ENCODE measurements around the gene TCFL5. TPM values are rescaled to one million over a fixed set of nuclear protein-coding genes. Genes with fewer than 3 reads are reported as not detected.
"Not testable (repeated sequence)": the region's sequence is repeated elsewhere in the genome, so short reads cannot be mapped to it uniquely, and the experiment has no call there.

Gene TCFL5
- total and polyA plus RNA-seq, 3 donors from 2014 or later = 66.4 to 184 (median 85.3) TPM

DNA sequence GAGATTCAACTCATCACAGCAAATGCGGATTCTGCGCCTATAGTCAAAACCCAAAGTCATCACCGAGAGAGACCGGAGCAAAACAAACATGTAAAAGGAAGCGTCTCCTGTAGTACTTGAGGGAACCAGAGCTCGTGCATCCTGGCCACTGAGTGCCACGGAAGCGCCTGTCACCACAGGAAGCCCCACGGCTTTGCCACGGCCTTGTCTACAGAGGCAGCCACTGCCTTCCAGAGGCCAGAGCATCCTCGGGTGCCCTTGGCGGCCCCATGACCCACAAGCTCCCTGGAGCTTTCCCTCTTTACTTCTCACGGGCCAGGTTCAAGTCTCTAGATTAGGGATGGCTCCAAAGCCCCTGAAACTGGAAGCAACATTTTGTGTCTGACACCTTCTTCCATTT lies 7.5 kb downstream of the TCFL5 start:
- no peak overlapping the region for H3K27ac ChIP-seq
- H3K27me3 ChIP-seq = no peaks in the 10 kb centered on the region
- no peaks in the 10 kb centered on the region for H3K9me3 ChIP-seq
- no peaks in the 10 kb centered on the region for H3K36me3 ChIP-seq (ENCODE audit: low read depth, missing control alignments)
- H3K4me1 ChIP-seq = no peaks in the 10 kb centered on the region
- DNase-seq = no peak
- WGBS, 2 donors = 90 to 97% methylated on average over 13 of the region's 13 CpGs
- intact Hi-C loops (cut with DNase I; ENCODE audit: low total_unique reads) = no loop called here
- H3K4me3 ChIP-seq = no peak overlapping the region
- no peak for TF ChIP-seq POLR2A (IDR thresholded peaks at IDR 0.05)
- TF ChIP-seq, protein P1, sequence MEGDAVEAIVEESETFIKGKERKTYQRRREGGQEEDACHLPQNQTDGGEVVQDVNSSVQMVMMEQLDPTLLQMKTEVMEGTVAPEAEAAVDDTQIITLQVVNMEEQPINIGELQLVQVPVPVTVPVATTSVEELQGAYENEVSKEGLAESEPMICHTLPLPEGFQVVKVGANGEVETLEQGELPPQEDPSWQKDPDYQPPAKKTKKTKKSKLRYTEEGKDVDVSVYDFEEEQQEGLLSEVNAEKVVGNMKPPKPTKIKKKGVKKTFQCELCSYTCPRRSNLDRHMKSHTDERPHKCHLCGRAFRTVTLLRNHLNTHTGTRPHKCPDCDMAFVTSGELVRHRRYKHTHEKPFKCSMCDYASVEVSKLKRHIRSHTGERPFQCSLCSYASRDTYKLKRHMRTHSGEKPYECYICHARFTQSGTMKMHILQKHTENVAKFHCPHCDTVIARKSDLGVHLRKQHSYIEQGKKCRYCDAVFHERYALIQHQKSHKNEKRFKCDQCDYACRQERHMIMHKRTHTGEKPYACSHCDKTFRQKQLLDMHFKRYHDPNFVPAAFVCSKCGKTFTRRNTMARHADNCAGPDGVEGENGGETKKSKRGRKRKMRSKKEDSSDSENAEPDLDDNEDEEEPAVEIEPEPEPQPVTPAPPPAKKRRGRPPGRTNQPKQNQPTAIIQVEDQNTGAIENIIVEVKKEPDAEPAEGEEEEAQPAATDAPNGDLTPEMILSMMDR (IDR thresholded peaks at IDR 0.05) = no peak

DNA sequence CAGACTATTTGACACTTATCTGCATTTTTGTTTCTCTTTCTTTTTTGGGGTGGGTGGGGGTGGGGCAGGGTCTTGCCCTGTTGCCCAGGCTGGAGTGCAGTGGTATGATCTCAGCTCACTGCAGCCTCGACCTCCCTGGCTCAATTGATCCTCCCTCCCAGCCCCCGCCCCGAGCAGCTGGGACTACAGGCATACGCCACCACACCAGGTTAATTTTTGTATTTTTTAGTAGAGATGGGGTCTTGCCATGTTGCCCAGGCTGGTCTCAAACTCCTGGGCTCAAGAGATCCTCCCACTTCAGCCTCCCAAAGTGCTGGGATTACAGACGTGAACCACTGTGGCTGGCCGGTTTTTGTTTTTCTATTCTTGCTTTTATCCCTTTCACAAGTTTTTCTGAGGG lies 8.3 kb downstream of the TCFL5 start:
- H3K4me1 ChIP-seq; H3K27ac ChIP-seq; H3K36me3 ChIP-seq (ENCODE audit: low read depth, missing control alignments); H3K27me3 ChIP-seq; DNase-seq; H3K4me3 ChIP-seq; H3K9me3 ChIP-seq; intact Hi-C loops (cut with DNase I; ENCODE audit: low total_unique reads): not testable (repeated sequence)
- 88 to 92% methylated on average over 6 of the region's 6 CpGs for WGBS, 2 donors

DNA sequence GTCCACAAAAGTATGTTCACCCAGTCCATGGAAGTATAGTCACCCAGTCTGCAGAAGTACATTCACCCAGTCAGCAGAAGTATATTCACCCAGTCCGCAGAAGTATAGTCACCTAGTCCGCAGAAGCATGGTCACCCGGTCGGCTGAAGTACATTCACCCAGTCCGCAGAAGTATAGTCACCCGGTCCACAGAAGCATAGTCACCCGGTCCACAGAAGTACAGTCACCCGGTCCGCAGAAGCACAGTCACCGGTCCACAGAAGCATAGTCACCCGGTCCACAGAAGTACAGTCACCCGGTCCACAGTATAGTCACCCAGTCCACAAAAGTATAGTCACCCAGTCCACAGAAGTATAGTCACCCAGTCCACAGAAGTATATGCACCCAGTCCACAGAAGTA lies 8.8 kb downstream of the TCFL5 start:
- DNase-seq = no peak
- intact Hi-C loops (cut with DNase I; ENCODE audit: low total_unique reads) = no loop called here
- no peak overlapping the region for H3K27ac ChIP-seq
- WGBS, 2 donors = 90 to 91% methylated on average over 12 of the region's 12 CpGs
- no peak for TF ChIP-seq POLR2A (IDR thresholded peaks at IDR 0.05)
- TF ChIP-seq, protein P1 (IDR thresholded peaks at IDR 0.05) = no peak
- no peaks in the 10 kb centered on the region for H3K36me3 ChIP-seq (ENCODE audit: low read depth, missing control alignments)
- no peaks in the 10 kb centered on the region for H3K27me3 ChIP-seq
- H3K9me3 ChIP-seq = no peaks in the 10 kb centered on the region
- H3K4me1 ChIP-seq = peaks cover under 1% of the 10 kb centered on the region
- no peak overlapping the region for H3K4me3 ChIP-seq

DNA sequence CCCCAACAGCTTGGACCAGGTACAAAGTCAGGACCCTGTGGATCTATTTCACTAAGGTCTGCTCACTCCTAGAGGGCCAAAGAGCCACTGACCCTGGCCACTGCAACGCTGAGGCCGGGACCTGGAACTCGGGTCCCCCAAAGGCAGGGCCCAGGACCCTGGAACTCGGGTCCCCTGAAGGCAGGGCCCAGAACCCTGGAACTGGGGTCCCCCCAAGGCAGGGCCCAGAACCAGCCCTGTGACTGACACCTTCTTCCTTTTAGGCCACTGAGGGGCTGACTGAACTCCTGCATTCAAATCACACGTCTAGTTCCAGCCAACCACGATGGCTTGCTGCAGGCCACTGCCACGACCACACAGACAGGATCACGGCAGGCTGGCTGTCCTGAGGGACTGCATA lies 9.4 kb downstream of the TCFL5 start:
- intact Hi-C loops (cut with DNase I; ENCODE audit: low total_unique reads) = no loop called here
- TF ChIP-seq POLR2A (IDR thresholded peaks at IDR 0.05) = no peak
- TF ChIP-seq, protein P1 (IDR thresholded peaks at IDR 0.05) = no peak
- H3K27ac ChIP-seq = no peak overlapping the region
- no peaks in the 10 kb centered on the region for H3K36me3 ChIP-seq (ENCODE audit: low read depth, missing control alignments)
- no peaks in the 10 kb centered on the region for H3K9me3 ChIP-seq
- WGBS, 2 donors = 89% methylated on average over 8 of the region's 8 CpGs; no CpG with 5 or more reads in 1 of the 2 donors
- no peak for DNase-seq
- H3K4me3 ChIP-seq = no peak overlapping the region
- peaks cover 4% of the 10 kb centered on the region for H3K4me1 ChIP-seq
- no peaks in the 10 kb centered on the region for H3K27me3 ChIP-seq

DNA sequence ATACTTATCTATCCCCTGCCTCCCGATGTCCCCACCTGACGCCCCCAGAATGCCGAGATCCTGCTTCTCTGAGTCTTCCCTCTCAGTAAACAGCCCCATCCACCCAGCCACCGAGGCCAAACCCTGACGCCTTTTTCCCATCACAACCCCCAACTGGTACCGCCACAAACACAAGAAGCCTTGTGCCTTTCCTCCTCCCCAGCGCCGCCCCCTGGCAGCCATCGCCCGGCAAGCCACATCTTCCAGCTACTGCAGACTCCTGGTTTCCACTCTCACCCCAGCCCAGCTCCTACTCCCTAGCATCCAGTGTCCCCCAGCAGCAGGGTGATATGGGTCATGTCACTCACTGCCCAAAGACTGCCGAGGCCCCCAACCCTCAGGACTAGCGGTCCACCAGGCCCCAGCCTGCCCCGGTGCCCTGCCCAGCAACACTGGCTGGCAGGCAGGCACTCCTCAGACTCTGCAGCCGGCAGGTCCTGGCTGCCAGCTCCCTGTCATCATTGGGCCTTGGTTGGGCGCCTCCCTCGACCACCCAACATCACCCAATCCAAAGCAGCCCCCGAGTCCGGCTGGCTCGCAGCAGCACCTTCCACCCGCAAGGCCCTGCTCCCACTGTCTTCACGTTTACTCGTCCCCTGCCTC lies 11.2 kb downstream of the TCFL5 start:
- H3K36me3 ChIP-seq (ENCODE audit: low read depth, missing control alignments) = no peaks in the 10 kb centered on the region
- intact Hi-C loops (cut with DNase I; ENCODE audit: low total_unique reads) = no loop called here
- 84 to 88% methylated on average over 22 of the region's 22 CpGs for WGBS, 2 donors
- TF ChIP-seq POLR2A (IDR thresholded peaks at IDR 0.05) = no peak
- TF ChIP-seq, protein P1 (IDR thresholded peaks at IDR 0.05) = no peak
- DNase-seq = no peak
- peaks cover 4% of the 10 kb centered on the region for H3K4me1 ChIP-seq
- H3K27me3 ChIP-seq = no peaks in the 10 kb centered on the region
- H3K4me3 ChIP-seq = no peak overlapping the region
- no peak overlapping the region for H3K27ac ChIP-seq
- no peaks in the 10 kb centered on the region for H3K9me3 ChIP-seq
